ENCODE measurements around the gene QRFPR. TPM values are rescaled to one million over a fixed set of nuclear protein-coding genes. Genes with fewer than 3 reads are reported as not detected.
A peak's percentile ranks its signal among the peaks of the same experiment; 100 is the strongest.
"Not testable (repeated sequence)": the region's sequence is repeated elsewhere in the genome, so short reads cannot be mapped to it uniquely, and the experiment has no call there.

The QRFPR gene
- total RNA-seq (2014; rRNA removed; shearing (Covaris generic); ENCODE audit: low replicate concordance) = 0.07 TPM in 1 of 2 replicates, not detected in the other

DNA sequence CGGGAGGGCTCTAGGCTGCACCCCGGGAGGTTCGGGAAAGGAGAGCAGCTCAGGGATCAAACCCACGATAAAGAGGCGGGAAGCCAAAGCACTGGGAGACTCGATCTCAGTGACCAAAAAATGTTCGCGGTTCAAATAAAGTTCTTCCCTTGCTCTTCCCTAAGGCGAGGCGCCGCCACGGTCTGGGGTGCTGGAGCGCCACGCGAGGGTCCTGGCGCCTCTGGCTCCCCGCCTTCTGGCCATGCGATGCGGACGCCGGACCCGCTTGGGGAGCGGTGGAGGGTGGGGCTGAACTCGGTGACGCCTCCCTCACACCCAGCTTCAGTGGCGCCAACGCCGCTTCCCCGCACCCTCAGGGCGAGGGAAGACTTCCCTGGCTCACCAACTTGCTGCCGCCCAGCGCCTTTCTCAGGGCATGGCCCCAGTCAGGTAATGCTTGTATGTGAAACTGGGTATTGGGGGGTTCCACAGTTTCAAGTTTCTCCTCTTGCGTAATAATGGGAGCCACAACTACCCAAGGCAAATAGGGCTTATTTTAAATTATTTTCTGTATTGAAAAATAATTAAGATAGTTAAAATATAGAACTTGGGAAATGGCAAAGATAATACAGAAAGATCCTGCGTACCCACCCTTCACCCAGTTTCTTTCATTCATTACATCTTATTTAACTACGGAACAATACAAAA lies at the start of gene QRFPR:
QRFPR (minus strand) TSS at position 243 of the 687 bp plus-strand sequence. CDS start 371 bp downstream, outside the sequence.
- H3K4me3 ChIP-seq = peak within 1 kb of the TSS; percentile 44
- no peaks in the 10 kb centered on the region for H3K9me3 ChIP-seq
- H3K36me3 ChIP-seq = no peaks in the 10 kb centered on the region
- H3K27me3 ChIP-seq = peaks cover 21% of the 10 kb centered on the region
- peak; percentile 69 for DNase-seq

- Histone ChIP-seq H3K27me3 (no peaks in the 10 kb centered on the region), H3K9me3 (0 out of 2 replicates have a peak, but pooled peaks cover 2% of the 10 kb centered on the region), H3K4me3 (no peak overlapping the region), H3K36me3 (no peaks in the 10 kb centered on the region)
- no peak for DNase-seq
Measured at GRCh38 chr4:121428721-121429120, 47.9 kb upstream of the QRFPR start.

- Histone ChIP-seq H3K9me3 (no peaks in the 10 kb centered on the region), H3K4me3 (no peak overlapping the region), H3K27me3 (0 out of 2 replicates have a peak, but pooled peaks cover 3% of the 10 kb centered on the region), H3K36me3 (no peaks in the 10 kb centered on the region)
- no peak for DNase-seq
Measured at GRCh38 chr4:121421594-121421993, 40.8 kb upstream of the QRFPR start.

- Histone ChIP-seq H3K4me3 (no peak overlapping the region), H3K27me3 (no peaks in the 10 kb centered on the region), H3K9me3 (no peaks in the 10 kb centered on the region), H3K36me3 (no peaks in the 10 kb centered on the region)
- no peak for DNase-seq
Measured at GRCh38 chr4:121411151-121411744, 30.4 kb upstream of the QRFPR start.

- H3K4me3 ChIP-seq, DNase-seq, H3K9me3 ChIP-seq, H3K36me3 ChIP-seq, H3K27me3 ChIP-seq: not testable (repeated sequence)
Measured at GRCh38 chr4:121408567-121408966, 27.7 kb upstream of the QRFPR start.

- DNase-seq = no peak
- Histone ChIP-seq H3K4me3 (no peak overlapping the region), H3K27me3 (0 out of 2 replicates have a peak, but pooled peaks cover 2% of the 10 kb centered on the region), H3K9me3 (no peaks in the 10 kb centered on the region), H3K36me3 (no peaks in the 10 kb centered on the region)
Measured at GRCh38 chr4:121400632-121401031, 19.8 kb upstream of the QRFPR start.

- H3K9me3 ChIP-seq = no peaks in the 10 kb centered on the region
- H3K4me3 ChIP-seq = no peak overlapping the region
- H3K27me3 ChIP-seq = 0 out of 2 replicates have a peak, but pooled peaks cover 2% of the 10 kb centered on the region
- no peaks in the 10 kb centered on the region for H3K36me3 ChIP-seq
- DNase-seq = no peak
Measured at GRCh38 chr4:121397941-121398601, 17.3 kb upstream of the QRFPR start.

- 0 out of 2 replicates have a peak, but pooled peaks cover 2% of the 10 kb centered on the region for H3K27me3 ChIP-seq
- no peaks in the 10 kb centered on the region for H3K36me3 ChIP-seq
- H3K9me3 ChIP-seq = no peaks in the 10 kb centered on the region
- no peak for DNase-seq
- H3K4me3 ChIP-seq = no peak overlapping the region
Measured at GRCh38 chr4:121397434-121397833, 16.6 kb upstream of the QRFPR start.

GRCh38 chr4:121392426-121393086 lies 11.7 kb upstream of the QRFPR start:
- no peak overlapping the region for H3K4me3 ChIP-seq
- H3K9me3 ChIP-seq = no peaks in the 10 kb centered on the region
- H3K27me3 ChIP-seq = no peaks in the 10 kb centered on the region
- no peak for DNase-seq
- H3K36me3 ChIP-seq = no peaks in the 10 kb centered on the region

- Histone ChIP-seq H3K27me3 (no peaks in the 10 kb centered on the region), H3K9me3 (no peaks in the 10 kb centered on the region), H3K36me3 (no peaks in the 10 kb centered on the region), H3K4me3 (no peak overlapping the region)
- no peak for DNase-seq
Measured at GRCh38 chr4:121390335-121390734, 9.5 kb upstream of the QRFPR start.

DNA sequence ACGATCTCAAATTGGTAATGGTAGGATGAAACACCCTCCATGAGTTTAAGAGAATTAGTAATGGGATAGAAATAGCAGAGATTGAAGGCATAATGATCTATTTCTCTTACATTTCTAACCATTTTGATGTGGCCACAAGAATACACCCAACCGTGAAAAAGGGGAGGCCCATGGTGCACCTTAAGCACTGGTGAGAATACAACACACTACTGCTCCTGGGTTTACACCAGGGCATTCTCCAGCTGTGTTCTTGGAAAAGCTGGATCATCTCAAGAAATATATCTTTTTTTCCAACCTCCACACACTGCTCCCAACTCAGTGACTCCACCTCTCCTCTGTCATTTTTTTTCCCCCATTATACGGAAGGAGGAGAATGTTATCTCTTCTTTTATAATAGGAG lies 1.5 kb downstream of the QRFPR start:
- Histone ChIP-seq H3K36me3 (no peaks in the 10 kb centered on the region), H3K4me3 (no peak overlapping the region), H3K9me3 (no peaks in the 10 kb centered on the region), H3K27me3 (peaks cover 21% of the 10 kb centered on the region)
- no peak for DNase-seq

GRCh38 chr4:121377076-121377475 lies 3.7 kb downstream of the QRFPR start:
- no peak for DNase-seq
- no peaks in the 10 kb centered on the region for H3K9me3 ChIP-seq
- H3K36me3 ChIP-seq = no peaks in the 10 kb centered on the region
- peaks cover 21% of the 10 kb centered on the region for H3K27me3 ChIP-seq
- H3K4me3 ChIP-seq = no peak overlapping the region

GRCh38 chr4:121376556-121376955 lies 4.3 kb downstream of the QRFPR start:
- H3K9me3 ChIP-seq = no peaks in the 10 kb centered on the region
- H3K27me3 ChIP-seq = peaks cover 18% of the 10 kb centered on the region
- DNase-seq = no peak
- H3K36me3 ChIP-seq = no peaks in the 10 kb centered on the region
- no peak overlapping the region for H3K4me3 ChIP-seq

GRCh38 chr4:121376097-121376496 lies 4.7 kb downstream of the QRFPR start:
- Histone ChIP-seq H3K27me3 (peaks cover 15% of the 10 kb centered on the region), H3K9me3 (no peaks in the 10 kb centered on the region), H3K4me3 (no peak overlapping the region), H3K36me3 (no peaks in the 10 kb centered on the region)
- DNase-seq = no peak

DNA sequence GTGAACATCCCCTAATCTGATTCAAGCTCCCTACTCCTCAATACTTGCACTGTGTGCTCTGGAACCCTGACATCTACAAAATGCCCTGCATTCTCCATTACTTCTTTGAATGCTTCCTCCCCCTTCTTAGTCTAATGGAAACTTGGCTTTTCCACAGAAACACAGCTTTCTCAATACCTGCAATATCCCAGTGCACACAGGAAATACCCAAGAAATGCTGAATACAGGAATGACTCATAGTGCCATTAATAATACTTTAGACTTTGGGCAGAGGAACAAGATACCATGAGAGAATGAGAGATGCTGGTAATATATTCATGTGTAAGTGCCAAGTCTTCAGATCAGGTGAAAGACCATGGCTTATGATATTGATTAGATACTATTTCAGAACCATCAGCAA lies 5.6 kb downstream of the QRFPR start:
- Histone ChIP-seq H3K27me3 (peaks cover 8% of the 10 kb centered on the region), H3K36me3 (no peaks in the 10 kb centered on the region), H3K4me3 (no peak overlapping the region), H3K9me3 (no peaks in the 10 kb centered on the region)
- DNase-seq = no peak

DNA sequence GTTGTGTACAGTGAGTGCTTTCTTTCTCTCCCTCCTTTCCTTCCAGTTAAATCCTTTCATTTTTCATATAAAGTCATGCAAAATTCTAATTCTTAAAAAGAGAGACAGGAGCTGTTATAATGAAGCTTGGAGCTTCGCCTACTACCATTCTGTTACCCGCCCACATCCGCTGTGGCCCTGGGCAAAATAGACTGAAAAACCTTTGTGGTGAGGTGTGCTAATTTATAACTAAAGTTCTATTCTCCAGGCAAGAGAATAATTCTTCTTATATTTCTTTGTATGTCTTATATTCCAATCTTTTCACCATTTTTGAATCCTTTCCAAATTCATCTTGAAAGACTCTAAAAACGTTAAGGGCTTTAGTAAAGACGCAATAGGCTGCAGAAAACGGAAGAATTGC lies 7.0 kb downstream of the QRFPR start:
- Histone ChIP-seq H3K4me3 (no peak overlapping the region), H3K9me3 (no peaks in the 10 kb centered on the region), H3K27me3 (no peaks in the 10 kb centered on the region), H3K36me3 (no peaks in the 10 kb centered on the region)
- DNase-seq = no peak

- DNase-seq = peak; percentile 9
- H3K4me3 ChIP-seq = no peak overlapping the region
- H3K36me3 ChIP-seq = no peaks in the 10 kb centered on the region
- no peaks in the 10 kb centered on the region for H3K9me3 ChIP-seq
- no peaks in the 10 kb centered on the region for H3K27me3 ChIP-seq
Measured at GRCh38 chr4:121370729-121371325, 10.0 kb downstream of the QRFPR start.

Measured in MG63 (cell line).